HG03280 (cell line): ENCODE measurements around the gene RRM2.
A peak's percentile ranks its signal among the peaks of the same experiment; 100 is the strongest.

Experiments
- ATAC-seq: cut with Tn5 transposase; IDR thresholded peaks from one replicate; pipeline ENCODE4 v1.9.1; 2021; ENCODE audit warnings: mild to moderate bottlenecking, moderate library complexity; ENCODE audit not compliant: unreplicated experiment

The RRM2 gene

DNA sequence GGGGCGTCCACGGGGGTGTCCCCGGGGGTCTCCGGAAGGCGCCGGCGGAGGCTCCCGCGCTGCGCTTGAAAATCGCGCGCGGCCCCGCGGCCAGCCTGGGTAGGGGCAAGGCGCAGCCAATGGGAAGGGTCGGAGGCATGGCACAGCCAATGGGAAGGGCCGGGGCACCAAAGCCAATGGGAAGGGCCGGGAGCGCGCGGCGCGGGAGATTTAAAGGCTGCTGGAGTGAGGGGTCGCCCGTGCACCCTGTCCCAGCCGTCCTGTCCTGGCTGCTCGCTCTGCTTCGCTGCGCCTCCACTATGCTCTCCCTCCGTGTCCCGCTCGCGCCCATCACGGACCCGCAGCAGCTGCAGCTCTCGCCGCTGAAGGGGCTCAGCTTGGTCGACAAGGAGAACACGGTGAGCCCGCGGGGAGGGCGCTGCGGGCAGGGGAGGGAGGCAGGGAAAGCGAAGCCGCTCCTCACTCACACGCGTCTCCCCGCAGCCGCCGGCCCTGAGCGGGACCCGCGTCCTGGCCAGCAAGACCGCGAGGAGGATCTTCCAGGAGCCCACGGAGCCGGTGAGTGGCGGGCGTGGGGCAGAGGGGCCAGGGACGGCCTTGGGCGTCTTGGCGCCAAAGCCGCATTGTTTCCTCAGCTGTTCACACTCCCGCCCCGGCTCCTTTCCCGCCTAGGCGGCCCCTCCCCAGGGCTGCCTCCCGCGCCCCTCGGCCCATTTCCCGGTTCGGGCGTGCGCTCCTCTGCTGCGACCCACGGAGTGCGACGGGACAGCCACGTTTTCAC lies at the start of gene RRM2:
Gene RRM2 (plus strand): TSS at position 240 of the 781 bp plus-strand sequence. CDS start 60 bp downstream, at position 300.
- peak; percentile 64 for ATAC-seq

DNA sequence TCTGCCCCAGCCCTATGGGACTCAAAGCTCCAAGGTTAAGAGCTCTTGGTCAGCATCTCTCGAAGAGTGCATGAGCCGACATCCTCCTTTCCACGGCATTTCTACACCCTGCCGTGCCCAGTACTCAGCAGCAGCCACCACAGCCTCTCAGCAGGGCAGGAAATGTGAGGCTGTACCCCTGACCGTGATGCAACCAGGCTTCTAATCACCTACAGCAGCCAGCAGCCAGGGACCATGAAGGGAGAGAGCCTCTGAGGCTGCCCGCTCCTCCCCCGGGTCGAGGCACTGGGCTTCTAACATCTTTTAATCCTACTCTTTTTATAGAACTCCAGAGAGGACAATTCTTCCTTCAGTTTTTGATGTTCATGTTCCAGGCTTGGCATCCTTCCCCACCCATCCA lies 48.8 kb upstream of the RRM2 start:
- ATAC-seq: no peak

DNA sequence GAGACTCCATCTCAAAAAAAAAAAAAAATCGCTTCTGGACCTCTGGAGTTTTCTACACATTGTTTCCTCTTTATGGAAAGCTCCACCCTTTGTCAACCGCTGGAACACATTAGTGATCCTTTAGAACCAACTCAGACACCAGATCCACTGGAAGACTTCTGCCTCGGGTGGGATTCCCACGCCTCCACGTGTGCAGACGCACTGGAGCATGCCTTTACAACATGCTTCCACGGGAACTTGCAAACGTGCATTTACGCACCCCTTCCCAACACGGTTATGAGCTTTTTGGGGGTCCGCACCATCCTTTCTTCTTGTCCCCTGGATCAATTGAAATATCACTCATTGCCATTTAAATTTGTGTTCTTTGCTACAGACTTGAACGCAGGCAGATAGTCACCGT lies 47.4 kb upstream of the RRM2 start:
- ATAC-seq: no peak

DNA sequence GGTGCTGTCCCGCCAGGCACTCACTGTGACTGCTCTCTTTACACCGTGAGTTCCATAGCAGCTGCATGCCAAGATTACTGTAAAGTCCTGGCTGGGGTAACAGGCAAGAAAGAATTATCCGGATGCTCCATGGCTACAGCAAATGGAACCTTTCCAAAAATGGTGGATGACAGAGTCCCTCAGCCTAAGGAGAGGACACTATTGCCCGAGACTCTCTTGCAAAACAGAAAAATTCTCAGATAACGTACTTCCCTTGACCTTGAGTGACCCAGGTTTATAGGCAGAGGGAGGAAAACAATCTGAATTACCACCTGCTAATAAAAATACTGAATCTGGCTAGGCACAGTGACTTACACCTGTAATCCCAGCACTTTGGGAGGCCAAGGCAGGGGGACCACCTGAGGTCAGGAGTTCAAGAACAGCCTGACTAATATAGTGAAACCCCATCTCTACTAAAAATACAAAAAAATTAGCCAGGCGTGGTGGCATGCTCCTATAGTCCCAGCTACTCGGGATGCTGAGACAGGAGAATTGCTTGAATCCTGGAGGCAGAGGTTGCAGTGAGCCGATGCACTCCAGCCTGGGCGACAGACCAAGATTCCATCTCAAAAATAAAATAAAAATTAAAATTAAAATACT lies 46.8 kb upstream of the RRM2 start:
- ATAC-seq: no peak

DNA sequence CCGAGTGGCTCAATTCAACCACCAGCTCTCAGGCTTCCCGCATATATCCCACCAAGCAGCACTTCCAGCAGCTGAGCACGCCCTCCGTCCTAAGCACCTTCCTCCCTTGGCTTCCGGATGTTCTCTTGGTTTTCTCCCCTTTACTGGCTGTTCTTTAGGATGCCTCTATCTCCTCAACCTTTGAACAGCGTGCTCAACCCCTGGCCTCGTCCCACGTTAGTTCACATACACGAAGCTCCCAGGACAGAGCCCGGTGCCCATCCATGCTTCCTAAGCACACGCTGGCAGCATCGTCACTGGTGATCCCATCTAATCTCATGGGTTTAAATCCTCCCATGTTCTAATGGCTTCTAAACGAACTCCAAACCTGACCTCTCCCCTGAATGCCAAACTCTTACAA lies 46.0 kb upstream of the RRM2 start:
- no peak for ATAC-seq

DNA sequence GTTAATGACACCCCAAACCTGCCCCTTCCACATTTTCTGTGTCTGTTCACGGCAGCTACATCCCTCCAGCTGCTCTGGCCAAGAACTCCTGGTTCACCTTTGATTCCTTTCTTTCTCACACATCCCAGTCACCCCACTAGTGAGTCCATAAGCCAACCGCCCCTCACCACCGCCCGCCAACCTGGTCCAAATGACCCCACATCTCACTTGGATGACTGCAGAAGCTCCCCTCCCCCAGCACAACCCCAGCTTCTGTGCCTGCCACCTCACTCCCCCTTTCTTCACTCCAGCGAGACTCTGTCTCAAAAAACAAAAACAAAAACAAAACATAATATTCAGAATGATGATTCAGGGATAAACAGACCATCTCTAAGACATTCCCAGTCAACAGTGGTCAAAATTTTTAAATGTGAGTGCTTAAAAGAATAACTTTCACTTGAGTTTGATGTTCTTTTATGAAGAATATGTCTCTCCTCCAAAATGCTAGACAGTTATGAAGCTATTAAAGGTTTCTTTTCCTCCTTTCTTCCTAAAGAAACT lies 45.5 kb upstream of the RRM2 start:
- no peak for ATAC-seq

DNA sequence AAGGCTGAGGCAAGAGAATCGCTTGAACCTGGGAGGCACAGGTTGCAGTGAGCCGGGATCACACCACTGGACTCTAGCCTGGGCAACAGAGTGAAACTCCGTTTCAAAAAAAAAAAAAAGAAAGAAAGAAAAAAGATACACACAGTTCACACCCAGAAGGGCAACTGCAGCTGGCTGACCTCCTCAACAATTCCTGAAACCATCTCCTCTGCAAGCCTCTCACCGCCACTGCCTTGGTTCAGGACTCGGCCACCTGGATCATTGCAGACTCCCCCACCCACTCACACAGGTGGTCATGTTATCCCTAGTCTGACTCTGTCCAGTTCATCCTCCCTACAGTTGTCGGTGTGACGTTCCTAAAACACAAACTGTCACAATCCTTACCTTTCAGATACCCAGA lies 44.5 kb upstream of the RRM2 start:
- ATAC-seq: no peak

DNA sequence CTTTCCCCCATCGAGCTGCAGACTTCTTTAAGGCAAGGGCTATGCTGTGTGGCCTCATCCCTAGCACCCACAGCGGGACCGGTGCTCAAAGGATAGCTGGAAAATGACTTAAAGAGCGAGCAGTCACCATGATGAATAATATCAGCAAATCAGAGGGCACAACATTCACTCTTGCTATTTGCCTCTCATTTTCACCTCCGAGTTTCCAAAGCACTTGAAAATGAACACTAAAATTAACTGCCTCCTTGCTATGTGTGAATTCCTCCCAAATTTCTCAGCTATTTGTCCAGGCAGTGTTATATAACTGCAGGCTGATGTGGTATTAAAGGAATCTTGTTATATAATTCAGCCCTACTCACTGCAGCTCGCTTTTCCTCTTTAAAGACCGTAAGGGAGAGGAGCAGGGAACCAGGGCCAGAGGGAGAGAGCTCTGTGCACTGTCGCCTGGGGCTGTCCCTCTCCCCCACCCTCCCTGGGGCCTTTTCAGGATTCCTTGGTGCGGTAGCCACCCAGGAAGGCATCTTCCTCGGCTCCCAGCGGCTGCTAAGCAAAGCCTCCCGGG lies 43.8 kb upstream of the RRM2 start:
- no peak for ATAC-seq

DNA sequence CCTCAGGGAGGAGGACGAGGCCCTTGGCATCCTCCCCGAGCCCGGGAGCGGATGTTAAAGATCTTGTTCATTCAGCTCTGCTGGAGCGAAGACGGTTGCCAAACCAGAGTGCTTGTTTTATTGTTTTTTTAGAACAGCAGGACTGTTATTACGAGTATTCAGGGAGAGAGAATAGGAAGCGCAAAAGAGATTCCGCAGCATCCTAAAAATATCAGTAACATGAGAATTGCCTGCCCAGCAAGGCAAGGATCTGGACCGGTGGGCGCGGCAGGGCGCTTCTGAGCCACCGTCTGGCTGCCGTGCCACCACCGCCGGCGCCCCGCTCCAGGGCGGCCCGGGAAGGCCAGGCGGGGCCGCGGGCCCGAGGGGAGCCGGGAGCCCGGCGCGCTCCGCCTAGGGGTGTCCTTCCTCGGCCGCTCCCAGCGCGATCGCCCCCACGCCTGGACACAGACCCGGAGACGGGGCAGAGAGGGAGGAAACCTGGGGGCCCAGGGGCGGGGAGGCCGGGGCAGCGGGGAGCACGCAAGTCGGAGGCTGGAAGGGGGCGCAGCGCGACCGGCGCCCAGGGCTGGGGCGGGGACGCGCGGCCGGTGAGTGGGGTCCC lies 43.2 kb upstream of the RRM2 start:
- ATAC-seq: peak; percentile 18

DNA sequence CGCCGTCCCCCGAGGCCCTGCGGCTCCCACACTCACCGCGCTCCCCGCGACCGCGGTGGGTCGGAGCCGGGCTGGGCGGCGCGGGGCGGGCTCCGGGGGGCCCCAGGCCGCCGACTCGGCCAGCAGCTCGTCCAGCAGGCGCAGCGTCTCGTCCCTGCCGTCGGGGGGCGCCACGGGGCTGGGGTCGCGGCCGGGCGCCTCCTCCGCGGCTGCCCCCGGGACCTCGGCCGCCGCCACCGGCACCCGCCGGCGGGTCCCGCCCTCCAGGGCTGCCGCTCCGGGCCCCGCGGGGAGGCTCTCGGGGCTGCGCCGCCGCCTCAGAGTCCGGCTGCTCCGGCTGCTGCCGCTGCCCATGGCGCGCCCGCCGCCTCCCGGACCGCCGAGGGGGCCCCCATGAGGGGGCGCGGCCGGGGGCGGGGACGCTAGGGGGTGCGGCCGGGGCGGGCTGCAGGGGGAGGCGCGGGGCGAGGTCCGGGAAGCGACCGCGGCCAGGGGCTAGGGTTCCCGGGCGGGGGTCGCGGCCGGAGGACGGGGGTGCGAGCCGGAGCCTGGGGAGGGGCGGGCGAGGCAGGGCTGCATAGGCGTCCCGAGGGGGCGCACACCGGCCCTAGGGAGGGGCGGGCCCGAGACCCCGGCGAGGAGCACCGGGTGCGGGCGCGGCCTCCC lies 42.5 kb upstream of the RRM2 start, which contains the start of gene CYS1:
Gene CYS1 (minus strand): TSS at position 542 of the 666 bp plus-strand sequence. CDS start 188 bp downstream, at position 354.
- peak; percentile 27 for ATAC-seq

DNA sequence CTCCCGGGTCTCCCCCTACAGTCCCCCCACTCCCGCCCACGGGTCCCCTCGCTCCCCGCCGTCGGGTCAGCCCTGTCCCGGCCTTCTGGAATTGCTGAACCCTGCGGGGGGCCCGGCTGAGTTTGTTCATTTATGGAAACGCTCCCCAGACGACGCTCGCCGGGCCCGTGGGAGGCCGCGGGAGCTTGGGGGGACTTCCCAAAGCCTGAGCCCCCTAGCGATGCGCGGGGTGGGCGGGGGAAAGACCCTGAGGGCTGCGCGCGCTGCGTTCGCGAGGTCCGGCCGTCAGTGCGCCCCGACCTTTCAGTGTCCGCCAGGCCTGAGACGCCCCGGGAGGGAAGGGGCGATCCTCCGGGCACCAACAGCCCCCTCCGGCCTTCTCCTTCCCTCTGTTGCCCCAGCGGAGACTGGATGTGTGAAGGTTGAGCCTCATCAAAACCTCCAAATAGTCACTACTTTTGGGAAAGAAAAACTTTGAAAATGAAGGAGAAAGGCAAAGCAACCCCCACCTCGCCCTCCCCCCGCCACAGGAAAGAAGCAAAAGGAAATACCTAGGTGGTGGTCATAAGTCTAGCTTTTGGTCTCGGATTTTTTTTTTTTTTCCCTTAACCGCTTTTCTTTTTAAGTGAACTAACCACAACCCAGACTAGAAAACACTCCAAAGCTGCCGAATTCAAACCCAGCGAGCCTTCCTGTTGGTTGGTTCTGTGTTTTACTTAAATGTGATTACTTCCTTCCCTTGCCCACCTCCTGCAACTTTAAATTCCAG lies 41.8 kb upstream of the RRM2 start:
- ATAC-seq: peak; percentile 23

DNA sequence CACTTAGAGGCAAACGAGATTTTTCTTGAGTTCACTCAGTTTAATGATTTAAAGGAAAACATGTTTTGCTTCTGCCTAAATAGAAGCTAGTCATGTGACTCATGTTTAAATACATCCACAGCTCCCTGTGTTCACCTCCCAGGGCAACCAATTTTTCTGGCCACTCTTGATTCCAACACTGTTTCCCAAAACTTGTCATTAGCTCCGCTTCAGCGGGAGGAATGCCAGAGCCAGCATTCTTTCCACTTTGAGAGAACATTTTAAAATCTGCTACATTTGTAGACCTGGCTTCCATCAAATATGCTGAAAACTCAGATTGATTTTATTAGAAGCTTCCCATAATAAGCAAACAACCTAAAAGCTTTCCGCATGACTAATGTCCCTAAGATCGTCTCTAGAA lies 39.5 kb upstream of the RRM2 start:
- ATAC-seq: no peak

DNA sequence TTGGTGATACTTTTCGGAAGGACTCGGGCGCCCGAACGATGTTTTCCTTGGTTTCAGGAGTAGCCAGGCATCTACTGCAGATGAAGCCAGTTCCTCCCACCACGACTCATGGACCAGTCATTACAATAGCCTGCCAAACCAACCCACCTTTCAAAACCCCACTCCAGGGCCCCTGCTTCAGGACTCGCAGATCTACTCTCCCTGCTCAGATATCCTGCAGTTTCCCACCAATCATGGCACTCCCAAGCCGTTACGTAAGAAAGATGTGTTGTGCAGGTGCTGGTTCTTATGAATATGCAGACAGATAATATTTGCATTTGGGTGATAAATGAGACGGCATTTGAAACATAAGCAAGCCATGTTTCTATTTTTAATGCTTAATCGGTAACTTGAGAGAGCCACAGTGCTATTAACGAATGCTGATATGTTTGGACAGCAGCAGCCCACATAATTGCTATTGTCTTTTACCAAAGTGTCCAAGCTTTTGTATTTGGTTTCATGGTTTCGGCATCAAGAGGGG lies 38.8 kb upstream of the RRM2 start:
- ATAC-seq: peak; percentile 41

DNA sequence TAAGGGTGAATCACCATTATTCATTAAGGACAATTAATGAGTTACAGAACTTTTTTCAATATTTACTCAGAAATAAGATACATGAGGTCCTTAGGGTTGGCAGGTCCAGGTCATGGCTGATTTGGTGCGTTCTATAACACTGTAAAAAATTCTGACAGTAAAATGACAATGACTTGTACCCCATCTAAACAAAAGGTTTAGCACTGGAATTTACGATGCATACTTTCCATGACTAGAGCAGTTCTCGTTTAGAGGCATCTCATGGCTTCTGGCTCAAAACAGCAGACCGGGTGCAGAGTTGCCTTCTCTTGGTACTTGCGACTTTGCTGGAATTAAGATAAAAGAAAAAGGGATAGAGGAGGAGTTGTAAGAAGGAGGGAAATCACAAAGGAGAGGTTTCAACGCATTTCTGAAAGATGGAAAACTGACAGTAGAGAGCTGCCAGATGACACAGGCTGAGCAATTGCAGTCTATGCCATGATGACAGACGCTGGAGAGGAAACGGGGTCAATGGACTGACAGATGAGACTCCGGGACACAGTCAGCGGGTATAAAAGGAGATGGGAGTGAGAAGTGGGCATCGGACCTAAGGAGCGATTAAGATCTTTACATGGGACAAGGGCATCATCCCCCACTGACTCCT lies 38.2 kb upstream of the RRM2 start:
- no peak for ATAC-seq

DNA sequence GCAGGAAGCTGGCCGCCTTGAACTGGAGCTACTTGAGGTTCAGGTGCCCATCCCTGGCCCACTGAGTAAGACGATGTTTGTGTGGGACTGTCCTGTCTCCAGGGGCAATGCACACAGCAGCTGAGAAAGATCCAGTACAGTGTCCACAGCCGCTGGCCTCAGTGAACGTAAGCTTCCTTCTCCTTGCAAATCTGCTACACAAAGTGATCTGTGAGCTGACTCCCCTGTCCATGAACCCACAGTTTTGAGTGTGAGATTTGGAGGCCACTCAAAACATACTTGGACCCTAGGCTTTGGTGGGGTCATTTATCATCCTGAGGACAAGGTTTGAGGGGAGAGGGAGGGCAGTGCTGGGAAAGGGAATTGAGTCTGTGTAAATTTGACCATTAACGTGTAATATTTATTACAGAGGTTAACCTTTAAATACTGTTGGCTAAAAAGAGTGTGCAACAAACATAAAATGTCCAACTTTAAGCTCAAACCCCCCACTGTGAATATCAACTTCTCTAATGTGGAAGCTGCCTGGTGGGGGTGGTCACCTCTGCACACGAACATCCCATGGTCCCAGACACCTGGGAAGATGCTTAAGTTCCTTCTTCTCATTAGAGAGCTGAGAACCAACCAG lies 37.4 kb upstream of the RRM2 start:
- no peak for ATAC-seq

DNA sequence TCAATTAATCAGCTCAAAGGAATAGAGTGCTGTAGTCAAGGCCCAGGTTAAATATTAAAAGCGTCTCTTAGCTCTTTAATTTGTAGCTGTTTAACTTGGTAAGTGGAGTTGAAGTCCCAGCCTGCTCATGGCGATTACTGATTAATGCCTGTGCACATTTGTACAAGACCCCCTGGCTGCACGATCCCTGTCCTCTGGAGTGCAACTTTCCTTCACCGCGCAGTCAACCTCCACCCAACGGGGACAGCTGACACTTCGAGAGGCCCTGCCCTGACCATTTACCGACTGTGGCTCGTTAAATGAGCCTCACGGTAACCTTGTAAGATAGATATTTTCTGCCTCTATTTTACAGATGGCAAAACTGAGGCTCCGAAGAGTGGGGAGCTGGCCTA lies 36.9 kb upstream of the RRM2 start:
- no peak for ATAC-seq

DNA sequence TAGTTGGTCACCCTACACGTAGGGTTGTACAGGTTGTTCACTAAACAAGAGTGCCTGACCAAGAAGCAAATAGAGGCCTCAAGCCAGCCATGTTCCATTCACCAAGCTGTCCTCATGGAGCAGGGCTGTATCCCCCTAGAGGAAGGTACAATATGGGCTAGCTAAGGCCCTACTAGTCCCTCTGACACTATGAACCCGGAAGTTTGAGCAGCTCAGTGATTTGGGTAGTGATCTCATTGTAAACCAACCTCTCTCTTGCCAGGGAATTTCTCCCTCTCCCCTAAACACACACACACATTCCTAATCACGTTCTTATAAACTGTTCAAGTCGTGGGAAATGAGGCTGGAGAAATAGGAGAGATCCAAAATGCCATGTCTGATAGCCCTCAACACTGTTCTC lies 35.6 kb upstream of the RRM2 start:
- ATAC-seq: no peak

DNA sequence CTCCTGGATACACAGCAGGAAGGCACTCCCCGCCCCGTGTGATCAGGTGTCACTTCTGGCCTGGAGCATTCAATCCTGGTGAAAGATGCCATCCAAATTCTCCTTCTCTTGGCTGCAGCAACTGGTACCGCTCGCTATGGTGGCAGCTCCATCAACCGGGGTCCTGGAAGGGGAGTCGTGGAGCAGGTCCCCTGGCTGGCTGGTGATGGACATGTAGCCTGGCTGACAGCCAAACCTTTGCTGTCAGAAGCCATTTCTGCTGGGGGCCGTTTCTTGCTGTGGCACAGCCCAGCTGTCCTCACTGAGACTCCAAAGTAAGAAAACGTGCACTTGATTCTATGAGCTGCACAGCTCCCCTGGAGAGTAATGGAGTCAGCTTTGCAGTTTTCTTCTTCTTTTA lies 35.2 kb upstream of the RRM2 start:
- ATAC-seq: no peak

DNA sequence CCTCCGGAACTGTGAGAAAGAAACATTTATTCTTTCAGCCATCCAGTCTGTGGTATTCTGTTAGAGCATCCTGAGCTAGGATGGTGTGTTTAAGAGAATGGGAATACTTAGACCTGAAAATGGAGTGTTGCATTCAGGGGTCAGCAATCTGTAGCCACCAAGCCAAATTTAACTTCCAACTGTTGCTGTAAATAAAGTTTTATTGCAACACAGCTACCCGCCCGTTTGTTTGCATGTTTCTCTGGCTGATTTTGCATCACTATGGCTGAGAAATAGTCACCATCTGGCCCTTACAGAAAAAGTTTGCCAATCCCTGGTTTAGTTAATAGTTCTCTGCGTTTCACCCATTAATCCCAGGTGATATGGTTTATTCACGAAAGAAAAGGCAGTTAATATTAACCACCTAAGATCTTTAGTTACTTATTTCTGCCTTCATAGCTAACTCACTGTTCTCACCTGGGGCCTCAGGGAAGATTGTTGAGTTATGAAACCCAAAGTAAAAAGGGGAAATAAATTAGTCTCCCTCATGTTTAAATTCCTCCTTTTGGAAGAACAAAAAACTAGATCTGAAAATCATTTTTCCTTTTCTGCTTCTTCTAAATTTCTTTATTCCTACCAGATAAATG lies 32.9 kb upstream of the RRM2 start:
- ATAC-seq: no peak
